ENCODE measurements around the gene CALHM1. TPM values are rescaled to one million over a fixed set of nuclear protein-coding genes. Genes with fewer than 3 reads are reported as not detected.

Gene CALHM1
- total and polyA plus RNA-seq, 5 donors from 2014 or later, result not detected

- H3K27me3 ChIP-seq (ENCODE audit: control insufficient read depth, insufficient read depth, low read length), result peaks cover 12% of the 10 kb centered on the region
- H3K4me1 ChIP-seq (ENCODE audit: control insufficient read depth, insufficient read depth, low read length, poor library complexity, severe bottlenecking), result no peaks in the 10 kb centered on the region
- no peak overlapping the region for H3K4me3 ChIP-seq (ENCODE audit: low read depth, low read length)
- no peaks in the 10 kb centered on the region for H3K9me3 ChIP-seq (ENCODE audit: control insufficient read depth in 2 of 2, low read length in 2 of 2)
- Mint-ChIP-seq H3K27ac (peak overlapping the region in 1 of 3 donors; percentile 45), H3K36me3 (no peaks in the 10 kb centered on the region), H3K4me3 (no peak overlapping the region), H3K9me3 (peaks cover 0 to 4% (median 0%) of the 10 kb centered on the region in 7 donors), H3K4me1 (peaks cover 0 to 6% (median 4%) of the 10 kb centered on the region in 4 donors), H3K27me3 (peaks cover 43% of the 10 kb centered on the region)
- no peak for ATAC-seq (ENCODE audit: low read depth in 2 of 2)
- H3K27ac ChIP-seq (ENCODE audit: insufficient read depth, low read length, poor library complexity, severe bottlenecking), result no peak overlapping the region
- DNase-seq, result no peak
- H3K36me3 ChIP-seq (ENCODE audit: control insufficient read depth, insufficient read depth, low read length), result no peaks in the 10 kb centered on the region
Measured at GRCh38 chr10:103500481-103500880, 41.8 kb upstream of the CALHM1 start.

GRCh38 chr10:103499881-103500280, 41.2 kb upstream of the CALHM1 start:
- Mint-ChIP-seq H3K27me3 (peaks cover 49% of the 10 kb centered on the region), H3K4me3 (peak overlapping the region in 1 of 4 donors; percentile 27)

GRCh38 chr10:103498936-103499638, 40.4 kb upstream of the CALHM1 start:
- Histone ChIP-seq H3K27me3 (ENCODE audit: control insufficient read depth, insufficient read depth, low read length) (peaks cover 19% of the 10 kb centered on the region), H3K36me3 (ENCODE audit: control insufficient read depth, insufficient read depth, low read length) (no peaks in the 10 kb centered on the region), H3K27ac (ENCODE audit: insufficient read depth, low read length, poor library complexity, severe bottlenecking) (no peak overlapping the region), H3K4me3 (ENCODE audit: low read depth, low read length) (no peak overlapping the region), H3K4me1 (ENCODE audit: control insufficient read depth, insufficient read depth, low read length, poor library complexity, severe bottlenecking) (peaks cover 5% of the 10 kb centered on the region), H3K9me3 (ENCODE audit: control insufficient read depth in 2 of 2, low read length in 2 of 2) (no peaks in the 10 kb centered on the region)
- Mint-ChIP-seq H3K4me1 (peaks cover 0 to 9% (median 1%) of the 10 kb centered on the region in 4 donors), H3K4me3 (no peak overlapping the region), H3K27ac (no peak overlapping the region), H3K27me3 (peaks cover 51% of the 10 kb centered on the region), H3K36me3 (no peaks in the 10 kb centered on the region), H3K9me3 (peaks cover 0 to 1% (median 0%) of the 10 kb centered on the region in 7 donors)
- DNase-seq (no peak), ATAC-seq (ENCODE audit: low read depth in 2 of 2) (no peak)

More at GRCh38 chr10:103499881-103500280, 41.2 kb upstream of the CALHM1 start:
- Histone ChIP-seq H3K27ac (ENCODE audit: insufficient read depth, low read length, poor library complexity, severe bottlenecking) (no peak overlapping the region), H3K36me3 (ENCODE audit: control insufficient read depth, insufficient read depth, low read length) (no peaks in the 10 kb centered on the region), H3K4me1 (ENCODE audit: control insufficient read depth, insufficient read depth, low read length, poor library complexity, severe bottlenecking) (no peaks in the 10 kb centered on the region), H3K4me3 (ENCODE audit: low read depth, low read length) (no peak overlapping the region), H3K9me3 (ENCODE audit: control insufficient read depth in 2 of 2, low read length in 2 of 2) (no peaks in the 10 kb centered on the region), H3K27me3 (ENCODE audit: control insufficient read depth, insufficient read depth, low read length) (peaks cover 16% of the 10 kb centered on the region)
- Mint-ChIP-seq H3K27ac (no peak overlapping the region), H3K4me1 (peaks cover 0 to 6% (median 4%) of the 10 kb centered on the region in 4 donors), H3K9me3 (peaks cover 0 to 4% (median 0%) of the 10 kb centered on the region in 7 donors), H3K36me3 (no peaks in the 10 kb centered on the region)
- DNase-seq (no peak), ATAC-seq (ENCODE audit: low read depth in 2 of 2) (no peak)

DNA sequence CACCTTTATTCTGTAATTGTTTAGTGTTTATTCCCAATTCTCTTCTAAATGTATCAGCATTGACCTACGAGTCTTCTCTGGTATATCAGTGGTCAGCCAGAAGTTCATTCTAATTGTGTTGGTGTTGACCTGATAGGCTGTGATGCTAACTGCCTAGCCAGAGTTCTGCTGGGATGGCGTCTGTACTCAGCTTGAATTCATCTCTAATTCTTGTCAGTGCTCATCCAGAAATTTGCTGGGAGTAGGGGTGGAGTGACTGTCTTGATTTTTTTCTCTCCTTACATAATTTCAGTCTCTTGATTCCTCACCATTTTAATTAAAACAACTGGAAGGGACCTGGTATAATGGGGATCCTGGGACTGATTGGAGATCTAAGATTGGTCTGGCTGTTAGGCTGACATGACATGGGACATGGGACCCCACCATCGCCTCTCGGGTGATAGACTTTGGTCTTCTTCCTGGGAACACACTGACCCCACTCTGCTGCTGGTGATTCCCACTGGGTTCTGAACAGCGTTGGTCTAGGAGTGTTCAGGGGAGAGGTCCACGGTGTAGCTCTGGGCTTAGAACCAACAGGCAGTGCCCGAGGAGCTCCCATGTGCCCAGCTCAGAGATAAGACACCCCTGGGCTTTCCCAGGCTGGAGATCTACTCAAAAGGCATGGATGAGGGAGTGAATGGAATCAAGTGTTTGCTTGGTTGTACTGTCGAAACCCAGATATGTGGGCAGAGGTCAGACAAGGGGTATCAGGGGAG, 38.6 kb upstream of the CALHM1 start:
- peak overlapping the region in 1 of 4 donors; percentile 32 for H3K4me3 Mint-ChIP-seq
- Histone ChIP-seq H3K4me1 (ENCODE audit: control insufficient read depth, insufficient read depth, low read length, poor library complexity, severe bottlenecking) (peaks cover 10% of the 10 kb centered on the region), H3K27ac (ENCODE audit: insufficient read depth, low read length, poor library complexity, severe bottlenecking) (no peak overlapping the region), H3K9me3 (ENCODE audit: control insufficient read depth in 2 of 2, low read length in 2 of 2) (no peaks in the 10 kb centered on the region), H3K4me3 (ENCODE audit: low read depth, low read length) (no peak overlapping the region), H3K27me3 (ENCODE audit: control insufficient read depth, insufficient read depth, low read length) (peaks cover 22% of the 10 kb centered on the region), H3K36me3 (ENCODE audit: control insufficient read depth, insufficient read depth, low read length) (no peaks in the 10 kb centered on the region)
- DNase-seq (no peak), ATAC-seq (ENCODE audit: low read depth in 2 of 2) (no peak)
- no peaks in the 10 kb centered on the region for H3K36me3 Mint-ChIP-seq
- peaks cover 0 to 17% (median 3%) of the 10 kb centered on the region in 4 donors for H3K4me1 Mint-ChIP-seq
- H3K9me3 Mint-ChIP-seq, result peaks cover 0 to 2% (median 0%) of the 10 kb centered on the region in 7 donors
- H3K27me3 Mint-ChIP-seq, result peaks cover 56% of the 10 kb centered on the region
- H3K27ac Mint-ChIP-seq, result no peak overlapping the region

GRCh38 chr10:103495321-103495720, 36.6 kb upstream of the CALHM1 start:
- Mint-ChIP-seq H3K4me3 (peak overlapping the region in 3 of 4 donors; percentile 66 to 88 (median 68)), H3K27me3 (peaks cover 55% of the 10 kb centered on the region), H3K9me3 (peaks cover 0 to 2% (median 0%) of the 10 kb centered on the region in 7 donors), H3K4me1 (peaks cover 0 to 35% (median 5%) of the 10 kb centered on the region in 4 donors), H3K36me3 (no peaks in the 10 kb centered on the region), H3K27ac (no peak overlapping the region)
- DNase-seq (no peak), ATAC-seq (ENCODE audit: low read depth in 2 of 2) (no peak)
- no peak overlapping the region for H3K27ac ChIP-seq (ENCODE audit: insufficient read depth, low read length, poor library complexity, severe bottlenecking)
- peaks cover 22% of the 10 kb centered on the region for H3K27me3 ChIP-seq (ENCODE audit: control insufficient read depth, insufficient read depth, low read length)
- no peaks in the 10 kb centered on the region for H3K9me3 ChIP-seq (ENCODE audit: control insufficient read depth in 2 of 2, low read length in 2 of 2)
- H3K4me3 ChIP-seq (ENCODE audit: low read depth, low read length), result no peak overlapping the region
- H3K36me3 ChIP-seq (ENCODE audit: control insufficient read depth, insufficient read depth, low read length), result no peaks in the 10 kb centered on the region
- peaks cover 17% of the 10 kb centered on the region for H3K4me1 ChIP-seq (ENCODE audit: control insufficient read depth, insufficient read depth, low read length, poor library complexity, severe bottlenecking)

GRCh38 chr10:103493916-103494877, 35.5 kb upstream of the CALHM1 start:
- Mint-ChIP-seq H3K4me1 (peaks cover 0 to 39% (median 7%) of the 10 kb centered on the region in 4 donors), H3K36me3 (no peaks in the 10 kb centered on the region), H3K4me3 (peak overlapping the region in 3 of 4 donors; percentile 66 to 72 (median 68)), H3K9me3 (peaks cover 0 to 2% (median 0%) of the 10 kb centered on the region in 7 donors), H3K27me3 (peaks cover 44% of the 10 kb centered on the region), H3K27ac (no peak overlapping the region)
- peak; percentile 29 to 37 for ATAC-seq (ENCODE audit: low read depth in 2 of 2)
- peaks cover 22% of the 10 kb centered on the region for H3K27me3 ChIP-seq (ENCODE audit: control insufficient read depth, insufficient read depth, low read length)
- peaks cover 17% of the 10 kb centered on the region for H3K4me1 ChIP-seq (ENCODE audit: control insufficient read depth, insufficient read depth, low read length, poor library complexity, severe bottlenecking)
- no peak overlapping the region for H3K4me3 ChIP-seq (ENCODE audit: low read depth, low read length)
- no peaks in the 10 kb centered on the region for H3K36me3 ChIP-seq (ENCODE audit: control insufficient read depth, insufficient read depth, low read length)
- H3K9me3 ChIP-seq (ENCODE audit: control insufficient read depth in 2 of 2, low read length in 2 of 2), result no peaks in the 10 kb centered on the region
- H3K27ac ChIP-seq (ENCODE audit: insufficient read depth, low read length, poor library complexity, severe bottlenecking), result no peak overlapping the region
- DNase-seq, result peak in 1 of 3 donors; percentile 41

- Histone ChIP-seq H3K4me3 (ENCODE audit: low read depth, low read length) (no peak within 1 kb of the TSS), H3K27ac (ENCODE audit: insufficient read depth, low read length, poor library complexity, severe bottlenecking) (no peak within 1 kb of the TSS), H3K9me3 (ENCODE audit: control insufficient read depth in 2 of 2, low read length in 2 of 2) (no peaks in the 10 kb centered on the region), H3K27me3 (ENCODE audit: control insufficient read depth, insufficient read depth, low read length) (peaks cover 22% of the 10 kb centered on the region), H3K36me3 (ENCODE audit: control insufficient read depth, insufficient read depth, low read length) (no peaks in the 10 kb centered on the region), H3K4me1 (ENCODE audit: control insufficient read depth, insufficient read depth, low read length, poor library complexity, severe bottlenecking) (peaks cover 17% of the 10 kb centered on the region)
- DNase-seq, result peak in 1 of 3 donors; percentile 40
- peak within 1 kb of the TSS in 2 of 3 donors; percentile 32 to 62 for H3K27ac Mint-ChIP-seq
- peaks cover 0 to 2% (median 0%) of the 10 kb centered on the region in 7 donors for H3K9me3 Mint-ChIP-seq
- H3K4me3 Mint-ChIP-seq, result peak within 1 kb of the TSS; percentile 5 to 88 (median 83)
- H3K4me1 Mint-ChIP-seq, result peaks cover 0 to 39% (median 7%) of the 10 kb centered on the region in 4 donors
- no peak for ATAC-seq (ENCODE audit: low read depth in 2 of 2)
- H3K36me3 Mint-ChIP-seq, result no peaks in the 10 kb centered on the region
- peaks cover 44% of the 10 kb centered on the region for H3K27me3 Mint-ChIP-seq
Measured at GRCh38 chr10:103493362-103493915, 34.7 kb upstream of the CALHM1 start, which contains the start of gene NEURL1. TSS of gene NEURL1 (plus strand) at chr10:103493705. CDS start at chr10:103494388, 683 bp downstream.
